Body of pancreas (tissue), 4 donors: ENCODE data around the gene TNIP1. TPM values are rescaled to one million over a fixed set of nuclear protein-coding genes. Genes with fewer than 3 reads are reported as not detected.
A peak's percentile ranks its signal among the peaks of the same experiment; 100 is the strongest.

Experiments
- ATAC-seq: fragments of 150-250 bp; one replicate; pipeline ENCODE4 v1.9.1; 2016
- DNase-seq, 4 donors: peaks; one replicate each; pipeline ENCODE4 v3.0.0-alpha.2; 2019
- H3K27ac ChIP-seq, 4 donors: fragments of 200-600 bp; sonication (generic); 1 replicate in 3 of 4; 2 replicates in 1 of 4; pipeline versions ENCODE4 v1.5.1 to v1.6.1; 2016 to 2019; ENCODE audit warnings: mild to moderate bottlenecking in 1 of 4, mixed read lengths in 1 of 4, moderate library complexity in 1 of 4
- H3K27me3 ChIP-seq, 2 donors: fragments of 200-600 bp; sonication (generic); one replicate each; pipeline ENCODE4 v1.6.0; 2016; ENCODE audit warnings: mild to moderate bottlenecking in 1 of 2
- H3K36me3 ChIP-seq, 2 donors: fragments of 200-600 bp; sonication (generic); replicated peaks in 1 of 2; 2 replicates each; pipeline ENCODE4 v1.5.1; 2016; ENCODE audit warnings: low read depth in 2 of 2; ENCODE audit not compliant: insufficient read depth in 1 of 2
- H3K4me1 ChIP-seq: fragments of 200-600 bp; sonication (generic); one replicate; pipeline ENCODE4 v1.6.0; 2016
- H3K4me3 ChIP-seq, 2 donors: fragments of 200-600 bp; sonication (generic); 1 replicate in 1 of 2; 2 replicates in 1 of 2; pipeline ENCODE4 v1.5.1; 2016 to 2019
- H3K9me3 ChIP-seq, 3 donors: fragments of 200-600 bp; sonication (generic); 1 replicate in 2 of 3; 2 replicates in 1 of 3; pipeline ENCODE4 v1.5.1; 2016
- CTCF ChIP-seq, 7 experiments: fragments of 450-650 bp in 4 of 7; fragments of 200-600 bp in 3 of 7; sonication (generic) in 3 of 7; IDR thresholded peaks; one replicate each; pipeline ENCODE4 v1.5.1; 2016 to 2019; ENCODE audit warnings: antibody characterized with exemption in 7 of 7
- POLR2A ChIP-seq, 3 donors: fragments of 450-650 bp; IDR thresholded peaks; one replicate each; pipeline ENCODE4 v1.6.1; 2016; ENCODE audit warnings: antibody characterized with exemption in 3 of 3, mild to moderate bottlenecking in 2 of 3
- WGBS, 2 donors: methylation state at CpG; one replicate each; pipeline ENCODE4 v1.1.5; 2017; 5-methylcytosine and 5-hydroxymethylcytosine counted together
- intact Hi-C: fragments of 100-400 bp; cut with DNase I; formaldehyde crosslinking; loops from one replicate; pipeline ENCODE4 v1.15.1; 2023
- total RNA-seq, 2 donors: library from RNA; depleted of rRNA; stranded (reverse); fragments of >200 nt; gene quantifications; one replicate each; pipeline ENCODE4 v1.1.0, GENCODE V29; 2016

The TNIP1 gene
- total RNA-seq, 2 donors from 2014 or later = 89.3 to 111 TPM

GRCh38 chr5:151008906-151009305, 71.9 kb downstream of the TNIP1 start:
- Histone ChIP-seq H3K27ac (no peak overlapping the region), H3K4me3 (no peak overlapping the region), H3K36me3 (no peaks in the 10 kb centered on the region), H3K27me3 (no peaks in the 10 kb centered on the region), H3K9me3 (no peaks in the 10 kb centered on the region), H3K4me1 (no peaks in the 10 kb centered on the region)
- ATAC-seq (no peak), DNase-seq (no peak)
- intact Hi-C loops = no loop called here
- TF ChIP-seq CTCF (IDR thresholded peaks at IDR 0.05) (no peak), POLR2A (IDR thresholded peaks at IDR 0.05) (no peak)
- WGBS, 2 donors = 82 to 83% methylated on average over 4 of the region's 4 CpGs

GRCh38 chr5:151008210-151008491, 72.7 kb downstream of the TNIP1 start:
- H3K4me1 ChIP-seq = no peaks in the 10 kb centered on the region
- no peak overlapping the region for H3K27ac ChIP-seq
- intact Hi-C loops = no loop called here
- H3K4me3 ChIP-seq = no peak overlapping the region
- ATAC-seq (no peak), DNase-seq (no peak)
- no peaks in the 10 kb centered on the region for H3K36me3 ChIP-seq
- WGBS, 2 donors = 57 to 66% methylated on average over 2 of the region's 2 CpGs
- TF ChIP-seq CTCF (IDR thresholded peaks at IDR 0.05) (no peak), POLR2A (IDR thresholded peaks at IDR 0.05) (no peak)
- H3K9me3 ChIP-seq = no peaks in the 10 kb centered on the region
- H3K27me3 ChIP-seq = no peaks in the 10 kb centered on the region

GRCh38 chr5:151007430-151008209, 73.2 kb downstream of the TNIP1 start:
- TF ChIP-seq POLR2A (IDR thresholded peaks at IDR 0.05) (no peak), CTCF (IDR thresholded peaks at IDR 0.05) (no peak)
- intact Hi-C loops = no loop called here
- Histone ChIP-seq H3K9me3 (no peaks in the 10 kb centered on the region), H3K36me3 (no peaks in the 10 kb centered on the region), H3K27me3 (no peaks in the 10 kb centered on the region), H3K4me3 (no peak overlapping the region), H3K27ac (no peak overlapping the region), H3K4me1 (no peaks in the 10 kb centered on the region)
- DNase-seq (no peak), ATAC-seq (no peak)
- WGBS, 2 donors = 80% methylated on average over 7 of the region's 7 CpGs

GRCh38 chr5:151006704-151007334, 74.0 kb downstream of the TNIP1 start:
- intact Hi-C loops = no loop called here
- H3K27ac ChIP-seq = peak overlapping the region in 2 of 4 donors; percentile 46 to 61
- no peak for TF ChIP-seq CTCF (IDR thresholded peaks at IDR 0.05)
- TF ChIP-seq POLR2A (IDR thresholded peaks at IDR 0.05) = no peak
- no peak for DNase-seq
- ATAC-seq = no peak
- H3K4me1 ChIP-seq = no peaks in the 10 kb centered on the region
- H3K4me3 ChIP-seq = no peak overlapping the region
- H3K27me3 ChIP-seq = no peaks in the 10 kb centered on the region
- no peaks in the 10 kb centered on the region for H3K9me3 ChIP-seq
- WGBS, 2 donors = 75 to 82% methylated on average over 5 of the region's 5 CpGs
- H3K36me3 ChIP-seq = no peaks in the 10 kb centered on the region
